Liver (tissue), 3 donors: Measurements from ENCODE around the gene COMP.

Source experiments
- EGR1 ChIP-seq, 2 donors: IDR thresholded peaks; 2 replicates each; pipeline ENCODE4 v1.6.1; 2016 to 2018; ENCODE audit warnings: antibody characterized with exemption in 2 of 2, low read depth in 2 of 2
- GABPA ChIP-seq, 2 donors: IDR thresholded peaks in 1 of 2; conservative IDR thresholded peaks in 1 of 2; 2 replicates each; pipeline ENCODE4 v1.6.1; 2016; ENCODE audit warnings: antibody characterized with exemption in 2 of 2, mild to moderate bottlenecking in 1 of 2, moderate library complexity in 1 of 2
- HNF4A ChIP-seq, 2 donors: conservative IDR thresholded peaks; 2 replicates each; pipeline ENCODE4 v1.6.1; 2016; ENCODE audit warnings: antibody characterized with exemption in 2 of 2, mild to moderate bottlenecking in 2 of 2
- NR2F2 ChIP-seq: IDR thresholded peaks from 2 replicates; pipeline ENCODE4 v1.6.1; 2016; ENCODE audit warnings: antibody characterized with exemption
- RAD21 ChIP-seq, 2 donors: IDR thresholded peaks; 2 replicates each; pipeline ENCODE4 v1.6.1; 2016; ENCODE audit warnings: antibody characterized with exemption in 2 of 2, mild to moderate bottlenecking in 2 of 2
- TAF1 ChIP-seq: conservative IDR thresholded peaks from 2 replicates; pipeline ENCODE4 v1.6.1; 2016; ENCODE audit warnings: antibody characterized with exemption, mild to moderate bottlenecking
- YY1 ChIP-seq: IDR thresholded peaks from 2 replicates; pipeline ENCODE4 v1.6.1; 2016; ENCODE audit warnings: antibody characterized with exemption, mild to moderate bottlenecking
- TF ChIP-seq, protein P1 (sequence below): fragments of 150-350 bp; IDR thresholded peaks from 2 replicates; pipeline ENCODE4 v1.5.1; 2017; ENCODE audit warnings: improper control_type of control experiment, low read depth, low read length; ENCODE audit not compliant: missing input control
- TF ChIP-seq, protein P2 (sequence below): IDR thresholded peaks from 2 replicates; pipeline ENCODE4 v1.6.1; 2016; ENCODE audit warnings: antibody characterized with exemption
- TF ChIP-seq, protein P3 (sequence below): IDR thresholded peaks from 2 replicates; pipeline ENCODE4 v1.6.1; 2016; ENCODE audit warnings: antibody characterized with exemption
- TF ChIP-seq, protein P4 (sequence below): IDR thresholded peaks from 2 replicates; pipeline ENCODE4 v1.6.1; 2016; ENCODE audit warnings: antibody characterized with exemption, mild to moderate bottlenecking
- TF ChIP-seq, protein P5 (sequence below): IDR thresholded peaks from 2 replicates; pipeline ENCODE4 v1.6.1; 2016; ENCODE audit warnings: antibody characterized with exemption
- donor health status: healthy.
- donor health status: healthy.

DNA sequence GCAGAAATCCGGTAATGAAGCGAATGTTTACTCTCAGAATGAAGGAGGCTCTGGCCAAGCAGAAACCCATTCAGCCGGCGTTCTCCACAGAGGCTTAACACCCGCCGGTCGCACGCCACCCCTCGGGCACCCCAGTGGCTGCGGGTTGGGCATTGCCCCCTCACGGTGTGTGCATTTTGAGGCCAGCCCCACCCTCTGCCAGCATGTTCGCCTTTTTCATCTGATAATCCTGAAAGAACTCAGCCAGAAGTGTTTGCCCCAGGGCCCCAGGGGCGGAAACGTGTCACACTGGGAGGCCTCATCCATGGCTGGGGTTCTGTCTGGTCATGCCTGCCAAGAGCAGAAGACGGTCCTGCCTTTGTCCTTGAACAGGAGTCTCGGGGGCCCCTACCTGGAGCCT is 34.2 kb downstream of the COMP start:
- no peak for TF ChIP-seq EGR1 (IDR thresholded peaks at IDR 0.05; ENCODE audit: low read depth in 2 of 2)
- TF ChIP-seq, protein P1, sequence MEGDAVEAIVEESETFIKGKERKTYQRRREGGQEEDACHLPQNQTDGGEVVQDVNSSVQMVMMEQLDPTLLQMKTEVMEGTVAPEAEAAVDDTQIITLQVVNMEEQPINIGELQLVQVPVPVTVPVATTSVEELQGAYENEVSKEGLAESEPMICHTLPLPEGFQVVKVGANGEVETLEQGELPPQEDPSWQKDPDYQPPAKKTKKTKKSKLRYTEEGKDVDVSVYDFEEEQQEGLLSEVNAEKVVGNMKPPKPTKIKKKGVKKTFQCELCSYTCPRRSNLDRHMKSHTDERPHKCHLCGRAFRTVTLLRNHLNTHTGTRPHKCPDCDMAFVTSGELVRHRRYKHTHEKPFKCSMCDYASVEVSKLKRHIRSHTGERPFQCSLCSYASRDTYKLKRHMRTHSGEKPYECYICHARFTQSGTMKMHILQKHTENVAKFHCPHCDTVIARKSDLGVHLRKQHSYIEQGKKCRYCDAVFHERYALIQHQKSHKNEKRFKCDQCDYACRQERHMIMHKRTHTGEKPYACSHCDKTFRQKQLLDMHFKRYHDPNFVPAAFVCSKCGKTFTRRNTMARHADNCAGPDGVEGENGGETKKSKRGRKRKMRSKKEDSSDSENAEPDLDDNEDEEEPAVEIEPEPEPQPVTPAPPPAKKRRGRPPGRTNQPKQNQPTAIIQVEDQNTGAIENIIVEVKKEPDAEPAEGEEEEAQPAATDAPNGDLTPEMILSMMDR = no peak
- TF ChIP-seq HNF4A (conservative IDR thresholded peaks at IDR 0.05) = no peak
- no peak for TF ChIP-seq TAF1
- TF ChIP-seq, protein P2, sequence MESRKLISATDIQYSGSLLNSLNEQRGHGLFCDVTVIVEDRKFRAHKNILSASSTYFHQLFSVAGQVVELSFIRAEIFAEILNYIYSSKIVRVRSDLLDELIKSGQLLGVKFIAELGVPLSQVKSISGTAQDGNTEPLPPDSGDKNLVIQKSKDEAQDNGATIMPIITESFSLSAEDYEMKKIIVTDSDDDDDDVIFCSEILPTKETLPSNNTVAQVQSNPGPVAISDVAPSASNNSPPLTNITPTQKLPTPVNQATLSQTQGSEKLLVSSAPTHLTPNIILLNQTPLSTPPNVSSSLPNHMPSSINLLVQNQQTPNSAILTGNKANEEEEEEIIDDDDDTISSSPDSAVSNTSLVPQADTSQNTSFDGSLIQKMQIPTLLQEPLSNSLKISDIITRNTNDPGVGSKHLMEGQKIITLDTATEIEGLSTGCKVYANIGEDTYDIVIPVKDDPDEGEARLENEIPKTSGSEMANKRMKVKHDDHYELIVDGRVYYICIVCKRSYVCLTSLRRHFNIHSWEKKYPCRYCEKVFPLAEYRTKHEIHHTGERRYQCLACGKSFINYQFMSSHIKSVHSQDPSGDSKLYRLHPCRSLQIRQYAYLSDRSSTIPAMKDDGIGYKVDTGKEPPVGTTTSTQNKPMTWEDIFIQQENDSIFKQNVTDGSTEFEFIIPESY = no peak
- no peak for TF ChIP-seq YY1
- no peak for TF ChIP-seq GABPA (IDR thresholded peaks at IDR 0.05 in 1 of 2, conservative IDR thresholded peaks at IDR 0.05 in 1 of 2)
- no peak for TF ChIP-seq RAD21 (IDR thresholded peaks at IDR 0.05)
- TF ChIP-seq, protein P3, sequence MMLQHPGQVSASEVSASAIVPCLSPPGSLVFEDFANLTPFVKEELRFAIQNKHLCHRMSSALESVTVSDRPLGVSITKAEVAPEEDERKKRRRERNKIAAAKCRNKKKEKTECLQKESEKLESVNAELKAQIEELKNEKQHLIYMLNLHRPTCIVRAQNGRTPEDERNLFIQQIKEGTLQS = no peak
- TF ChIP-seq, protein P4, sequence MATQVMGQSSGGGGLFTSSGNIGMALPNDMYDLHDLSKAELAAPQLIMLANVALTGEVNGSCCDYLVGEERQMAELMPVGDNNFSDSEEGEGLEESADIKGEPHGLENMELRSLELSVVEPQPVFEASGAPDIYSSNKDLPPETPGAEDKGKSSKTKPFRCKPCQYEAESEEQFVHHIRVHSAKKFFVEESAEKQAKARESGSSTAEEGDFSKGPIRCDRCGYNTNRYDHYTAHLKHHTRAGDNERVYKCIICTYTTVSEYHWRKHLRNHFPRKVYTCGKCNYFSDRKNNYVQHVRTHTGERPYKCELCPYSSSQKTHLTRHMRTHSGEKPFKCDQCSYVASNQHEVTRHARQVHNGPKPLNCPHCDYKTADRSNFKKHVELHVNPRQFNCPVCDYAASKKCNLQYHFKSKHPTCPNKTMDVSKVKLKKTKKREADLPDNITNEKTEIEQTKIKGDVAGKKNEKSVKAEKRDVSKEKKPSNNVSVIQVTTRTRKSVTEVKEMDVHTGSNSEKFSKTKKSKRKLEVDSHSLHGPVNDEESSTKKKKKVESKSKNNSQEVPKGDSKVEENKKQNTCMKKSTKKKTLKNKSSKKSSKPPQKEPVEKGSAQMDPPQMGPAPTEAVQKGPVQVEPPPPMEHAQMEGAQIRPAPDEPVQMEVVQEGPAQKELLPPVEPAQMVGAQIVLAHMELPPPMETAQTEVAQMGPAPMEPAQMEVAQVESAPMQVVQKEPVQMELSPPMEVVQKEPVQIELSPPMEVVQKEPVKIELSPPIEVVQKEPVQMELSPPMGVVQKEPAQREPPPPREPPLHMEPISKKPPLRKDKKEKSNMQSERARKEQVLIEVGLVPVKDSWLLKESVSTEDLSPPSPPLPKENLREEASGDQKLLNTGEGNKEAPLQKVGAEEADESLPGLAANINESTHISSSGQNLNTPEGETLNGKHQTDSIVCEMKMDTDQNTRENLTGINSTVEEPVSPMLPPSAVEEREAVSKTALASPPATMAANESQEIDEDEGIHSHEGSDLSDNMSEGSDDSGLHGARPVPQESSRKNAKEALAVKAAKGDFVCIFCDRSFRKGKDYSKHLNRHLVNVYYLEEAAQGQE = no peak
- no peak for TF ChIP-seq NR2F2
- TF ChIP-seq, protein P5, sequence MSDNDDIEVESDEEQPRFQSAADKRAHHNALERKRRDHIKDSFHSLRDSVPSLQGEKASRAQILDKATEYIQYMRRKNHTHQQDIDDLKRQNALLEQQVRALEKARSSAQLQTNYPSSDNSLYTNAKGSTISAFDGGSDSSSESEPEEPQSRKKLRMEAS = no peak
